MM.1S (cell line): Measurements from ENCODE around the gene ZNF789.
A peak's percentile ranks its signal among the peaks of the same experiment; 100 is the strongest.

Source experiments
- EZH2 ChIP-seq: fragments of 300-600 bp; sonication (generic); optimal IDR thresholded peaks from 2 replicates; pipeline ENCODE3; 2017; ENCODE audit warnings: low read depth, mild to moderate bottlenecking, antibody characterized with exemption, low read length, mixed read lengths
- EZH2phosphoT487 ChIP-seq: fragments of 300-600 bp; sonication (generic); IDR thresholded peaks from 2 replicates; pipeline ENCODE4 v1.6.1; 2018; ENCODE audit warnings: antibody characterized with exemption, low read length
- TF ChIP-seq, protein P1 (sequence below): fragments of 300-600 bp; sonication (generic); IDR thresholded peaks from 2 replicates; pipeline ENCODE4 v1.5.1; 2016; ENCODE audit warnings: antibody characterized with exemption, low read length, mixed read lengths

DNA sequence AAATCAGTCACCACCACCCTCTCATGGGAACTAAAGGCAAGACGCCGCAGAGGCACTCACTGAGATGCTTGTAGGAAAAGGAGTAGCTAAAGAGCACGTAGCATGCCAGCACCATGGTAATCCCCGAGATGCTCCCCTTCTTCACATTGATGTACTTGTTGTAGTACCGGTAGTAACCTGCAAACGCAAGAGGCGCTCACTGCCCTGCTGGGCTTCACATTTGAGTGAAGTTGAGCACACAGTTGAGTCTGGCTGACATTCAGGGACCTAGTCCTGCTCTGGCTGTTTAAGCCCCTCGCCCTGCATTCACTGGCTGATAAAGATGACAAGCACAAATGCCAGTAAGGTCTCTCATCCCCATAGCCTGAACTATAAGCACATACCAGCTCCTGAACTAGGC lies 13.6 kb upstream of the ZNF789 start:
- TF ChIP-seq, protein P1, sequence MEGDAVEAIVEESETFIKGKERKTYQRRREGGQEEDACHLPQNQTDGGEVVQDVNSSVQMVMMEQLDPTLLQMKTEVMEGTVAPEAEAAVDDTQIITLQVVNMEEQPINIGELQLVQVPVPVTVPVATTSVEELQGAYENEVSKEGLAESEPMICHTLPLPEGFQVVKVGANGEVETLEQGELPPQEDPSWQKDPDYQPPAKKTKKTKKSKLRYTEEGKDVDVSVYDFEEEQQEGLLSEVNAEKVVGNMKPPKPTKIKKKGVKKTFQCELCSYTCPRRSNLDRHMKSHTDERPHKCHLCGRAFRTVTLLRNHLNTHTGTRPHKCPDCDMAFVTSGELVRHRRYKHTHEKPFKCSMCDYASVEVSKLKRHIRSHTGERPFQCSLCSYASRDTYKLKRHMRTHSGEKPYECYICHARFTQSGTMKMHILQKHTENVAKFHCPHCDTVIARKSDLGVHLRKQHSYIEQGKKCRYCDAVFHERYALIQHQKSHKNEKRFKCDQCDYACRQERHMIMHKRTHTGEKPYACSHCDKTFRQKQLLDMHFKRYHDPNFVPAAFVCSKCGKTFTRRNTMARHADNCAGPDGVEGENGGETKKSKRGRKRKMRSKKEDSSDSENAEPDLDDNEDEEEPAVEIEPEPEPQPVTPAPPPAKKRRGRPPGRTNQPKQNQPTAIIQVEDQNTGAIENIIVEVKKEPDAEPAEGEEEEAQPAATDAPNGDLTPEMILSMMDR, result peak; percentile 42
- TF ChIP-seq EZH2, result no peak
- no peak for TF ChIP-seq EZH2phosphoT487
